Activated CD4-positive, alpha-beta memory T cell treated with anti-CD3 and anti-CD28 coated beads for 36 hours (primary cell): ENCODE measurements around the gene VPS33A. TPM values are rescaled to one million over a fixed set of nuclear protein-coding genes. Genes with fewer than 3 reads are reported as not detected.
A peak's percentile ranks its signal among the peaks of the same experiment; 100 is the strongest.

Source experiments
- CTCF ChIA-PET: fragments of 350-600 bp; sonication (Branson Sonifier 250); formaldehyde crosslinking; loops from one replicate; lab custom pipeline; 2021; ENCODE audit warnings: antibody characterized with exemption, inconsistent platforms; lab: Charles Lee
- POLR2A ChIA-PET: fragments of 350-600 bp; sonication (Branson Sonifier 250); formaldehyde crosslinking; loops from one replicate; lab custom pipeline; 2021; ENCODE audit warnings: antibody characterized with exemption; lab: Charles Lee
- DNase-seq: peaks from one replicate; pipeline ENCODE4 v3.0.0-alpha.2; 2020
- H3K27ac Mint-ChIP-seq: one replicate; pipeline ENCODE4 v1.8.0; 2021; ENCODE audit warnings: mixed read lengths
- H3K27me3 Mint-ChIP-seq: one replicate; pipeline ENCODE4 v1.8.0; 2021; ENCODE audit warnings: mixed read lengths
- H3K36me3 Mint-ChIP-seq: one replicate; pipeline ENCODE4 v1.8.0; 2021; ENCODE audit warnings: mixed read lengths
- H3K4me1 Mint-ChIP-seq: one replicate; pipeline ENCODE4 v1.8.0; 2021; ENCODE audit warnings: low read depth, mixed read lengths
- H3K4me3 Mint-ChIP-seq: one replicate; pipeline ENCODE4 v1.8.0; 2021; ENCODE audit warnings: mild to moderate bottlenecking, mixed read lengths
- H3K9me3 Mint-ChIP-seq: one replicate; pipeline ENCODE4 v1.8.0; 2021; ENCODE audit warnings: mixed read lengths
- intact Hi-C: fragments of 100-400 bp; cut with micrococcal nuclease; formaldehyde crosslinking; loops from one replicate; pipeline ENCODE4 v1.15.1; 2023
- total RNA-seq, 2 experiments: library from RNA; stranded (reverse); gene quantifications; one replicate each; pipeline ENCODE4 v1.2.3, GENCODE V29; 2021

VPS33A gene
- total RNA-seq, 2 experiments from 2014 or later, result 24.2 to 24.6 TPM

GRCh38 chr12:122226366-122227125 is 39.7 kb downstream of the VPS33A start:
- Mint-ChIP-seq H3K36me3 (peaks cover 24% of the 10 kb centered on the region), H3K27ac (no peak overlapping the region), H3K27me3 (no peaks in the 10 kb centered on the region), H3K9me3 (no peaks in the 10 kb centered on the region), H3K4me3 (peak overlapping the region; percentile 62), H3K4me1 (peaks cover 40% of the 10 kb centered on the region)
- no peak for DNase-seq
- POLR2A ChIA-PET, result interaction anchor here (0.8 to 2.2 kb wide), 12 partner anchors 8 to 300 kb away, joined by 3 to 12 read pairs (median 4); partner anchors contain the start of genes B3GNT4, KNTC1, RSRC2 and VPS33A
- CTCF ChIA-PET, result interaction anchor here (0.7 to 2.4 kb wide), 5 partner anchors 10 to 40 kb away, joined by 3 to 9 read pairs (median 5); partner anchors contain the start of gene VPS33A
- intact Hi-C loops, result loop anchor here (1.0 to 10.0 kb wide), 5 partner anchors 18 to 432 kb away; partner anchors contain the start of genes KNTC1, RHOF, RSRC2 and VPS33A

DNA sequence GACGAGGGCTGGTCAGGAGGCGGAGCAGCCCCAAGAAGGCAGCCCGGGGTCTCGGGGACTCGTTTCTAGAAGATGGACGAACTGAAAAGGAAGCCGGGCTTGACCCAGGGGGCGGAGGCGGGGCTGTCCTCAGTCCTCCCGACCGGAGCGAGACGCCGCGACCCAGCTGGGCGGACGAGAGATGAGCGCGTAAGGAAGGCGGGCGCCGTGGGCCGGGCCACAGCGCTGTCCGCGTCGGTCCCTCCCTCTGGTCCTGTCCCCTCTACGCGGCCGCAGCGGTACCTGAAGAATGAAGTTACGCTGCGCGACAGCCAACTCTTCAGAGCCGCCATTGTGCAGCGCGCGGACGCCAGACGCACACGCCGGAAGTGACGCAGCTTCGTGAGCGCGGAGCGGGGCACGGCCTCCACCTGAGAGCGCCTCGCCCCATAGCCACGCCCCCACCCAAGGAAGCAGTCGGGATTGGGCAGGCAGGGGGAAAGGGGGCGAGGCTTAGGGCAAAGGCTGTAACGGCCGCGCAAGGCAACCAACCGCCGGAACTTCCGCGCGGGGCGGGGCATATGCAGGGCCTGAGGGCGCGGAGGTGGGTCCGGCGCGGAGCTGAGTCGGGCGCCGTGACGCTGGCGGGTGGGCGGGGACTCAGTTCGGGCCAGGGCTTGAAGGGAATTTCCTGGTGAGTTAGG is 40.5 kb downstream of the VPS33A start, which contains the start of gene DIABLO:
TSS of gene DIABLO (minus strand) at position 370 of the 683 bp plus-strand sequence. CDS start at position 332, 38 bp downstream.
- Mint-ChIP-seq H3K36me3 (peaks cover 21% of the 10 kb centered on the region), H3K4me3 (peak within 1 kb of the TSS; percentile 85), H3K27ac (peak within 1 kb of the TSS; percentile 82), H3K27me3 (no peaks in the 10 kb centered on the region), H3K9me3 (no peaks in the 10 kb centered on the region), H3K4me1 (peaks cover 43% of the 10 kb centered on the region)
- ChIA-PET CTCF (interaction anchor here (0.6 to 2.4 kb wide), 4 partner anchors 9 to 41 kb away, joined by 3 to 9 read pairs (median 6); partner anchors contain the start of gene VPS33A), POLR2A (interaction anchor here (0.7 to 2.2 kb wide), 13 partner anchors 8 to 301 kb away, joined by 3 to 12 read pairs (median 4); partner anchors contain the start of genes B3GNT4, KNTC1, RSRC2 and VPS33A)
- intact Hi-C loops, result loop anchor here (1.0 to 10.0 kb wide), 5 partner anchors 18 to 431 kb away; partner anchors contain the start of genes KNTC1, RHOF, RSRC2 and VPS33A
- peak; percentile 100 for DNase-seq

- H3K36me3 Mint-ChIP-seq, result peaks cover 35% of the 10 kb centered on the region
- DNase-seq, result no peak
- H3K4me1 Mint-ChIP-seq, result peaks cover 12% of the 10 kb centered on the region
- H3K4me3 Mint-ChIP-seq, result no peak overlapping the region
- H3K27ac Mint-ChIP-seq, result no peak overlapping the region
- intact Hi-C loops, result no loop called here
- ChIA-PET CTCF (interaction anchor here (0.9 to 1.6 kb wide), 2 partner anchors 9 to 11 kb away, joined by 3 to 5 read pairs; partner anchors contain the start of gene DIABLO), POLR2A (interaction anchor here (0.7 to 2.2 kb wide), 2 partner anchors 9 to 75 kb away, joined by 3 to 8 read pairs; partner anchors contain the start of gene DIABLO)
- no peaks in the 10 kb centered on the region for H3K9me3 Mint-ChIP-seq
- H3K27me3 Mint-ChIP-seq, result no peaks in the 10 kb centered on the region
These were observed 49.8 kb downstream of the VPS33A start for GRCh38 chr12:122216445-122216844.

GRCh38 chr12:122215771-122216170 is 50.5 kb downstream of the VPS33A start:
- no peak for DNase-seq
- ChIA-PET CTCF (interaction anchor here (0.6 to 1.3 kb wide), 3 partner anchors 11 to 13 kb away, joined by 3 to 7 read pairs (median 3); partner anchors contain the start of gene B3GNT4), POLR2A (interaction anchor here (2.2 kb wide), 1 partner anchor 10 kb away, joined by 8 read pairs; the partner anchor contains the start of gene DIABLO)
- Mint-ChIP-seq H3K27me3 (no peaks in the 10 kb centered on the region), H3K36me3 (peaks cover 34% of the 10 kb centered on the region), H3K9me3 (no peaks in the 10 kb centered on the region), H3K4me3 (no peak overlapping the region), H3K27ac (peak overlapping the region; percentile 35), H3K4me1 (peaks cover 9% of the 10 kb centered on the region)
- intact Hi-C loops, result no loop called here

GRCh38 chr12:122208073-122208820 is 58.0 kb downstream of the VPS33A start:
- ChIA-PET CTCF (interaction anchor here (0.6 kb wide), 1 partner anchor 98 kb away, joined by 3 read pairs; no protein-coding TSS in a partner anchor), POLR2A (no interaction called here)
- Mint-ChIP-seq H3K4me3 (no peak overlapping the region), H3K27ac (no peak overlapping the region), H3K9me3 (no peaks in the 10 kb centered on the region), H3K4me1 (peaks cover 2% of the 10 kb centered on the region), H3K36me3 (peaks cover 27% of the 10 kb centered on the region), H3K27me3 (peaks cover 8% of the 10 kb centered on the region)
- no peak for DNase-seq
- intact Hi-C loops, result loop anchor here (10.0 kb wide), 1 partner anchor 57 kb away; the partner anchor contains the start of gene VPS33A

DNA sequence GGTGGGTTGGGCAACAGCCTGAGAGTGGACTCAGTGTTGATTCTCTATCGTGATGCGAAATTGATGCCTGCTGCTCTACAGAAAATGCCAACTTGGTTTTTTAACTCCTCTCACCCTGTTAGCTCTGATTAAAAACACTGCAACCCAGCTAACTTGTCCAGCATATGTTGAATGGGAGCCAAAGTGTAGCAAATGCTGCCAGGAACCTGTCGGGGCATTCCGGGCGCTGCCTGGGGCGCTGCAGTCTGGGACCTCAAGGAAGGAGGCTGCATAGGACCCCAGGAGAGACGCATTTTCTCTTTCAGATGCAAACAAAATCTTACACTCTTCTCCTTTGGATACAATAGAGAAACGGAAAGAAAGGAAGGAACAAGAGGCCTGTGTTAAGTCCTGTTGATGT is 58.9 kb downstream of the VPS33A start:
- CTCF ChIA-PET, result interaction anchor here (0.5 kb wide), 1 partner anchor 26 kb away, joined by 3 read pairs; no protein-coding TSS in a partner anchor
- POLR2A ChIA-PET, result no interaction called here
- H3K4me3 Mint-ChIP-seq, result no peak overlapping the region

GRCh38 chr12:122206976-122207375 is 59.3 kb downstream of the VPS33A start:
- peaks cover 9% of the 10 kb centered on the region for H3K4me1 Mint-ChIP-seq
- peaks cover 9% of the 10 kb centered on the region for H3K27me3 Mint-ChIP-seq
- no peaks in the 10 kb centered on the region for H3K9me3 Mint-ChIP-seq
- H3K36me3 Mint-ChIP-seq, result peaks cover 23% of the 10 kb centered on the region
- intact Hi-C loops, result loop anchor here (10.0 kb wide), 1 partner anchor 58 kb away; the partner anchor contains the start of gene VPS33A
- CTCF ChIA-PET, result interaction anchor here (0.5 kb wide), 1 partner anchor 26 kb away, joined by 3 read pairs; no protein-coding TSS in a partner anchor
- no peak for DNase-seq
- POLR2A ChIA-PET, result no interaction called here
- peak overlapping the region; percentile 23 for H3K27ac Mint-ChIP-seq
- no peak overlapping the region for H3K4me3 Mint-ChIP-seq

More for the DNA sequence above, 58.9 kb downstream of the VPS33A start:
- intact Hi-C loops, result loop anchor here (10.0 kb wide), 1 partner anchor 57 kb away; the partner anchor contains the start of gene VPS33A
- Mint-ChIP-seq H3K27ac (no peak overlapping the region), H3K27me3 (peaks cover 9% of the 10 kb centered on the region), H3K4me1 (peaks cover 8% of the 10 kb centered on the region), H3K36me3 (peaks cover 27% of the 10 kb centered on the region), H3K9me3 (no peaks in the 10 kb centered on the region)
- no peak for DNase-seq

GRCh38 chr12:122206111-122206881 is 60.0 kb downstream of the VPS33A start:
- ChIA-PET CTCF (interaction anchor here (0.9 kb wide), 1 partner anchor 15 kb away, joined by 3 read pairs; no protein-coding TSS in a partner anchor), POLR2A (interaction anchor here (1.5 kb wide), 1 partner anchor 10 kb away, joined by 3 read pairs; no protein-coding TSS in a partner anchor)
- Mint-ChIP-seq H3K36me3 (peaks cover 21% of the 10 kb centered on the region), H3K9me3 (no peaks in the 10 kb centered on the region), H3K4me3 (no peak overlapping the region), H3K27ac (peak overlapping the region; percentile 23), H3K27me3 (peaks cover 11% of the 10 kb centered on the region), H3K4me1 (peaks cover 9% of the 10 kb centered on the region)
- intact Hi-C loops, result loop anchor here (10.0 kb wide), 1 partner anchor 59 kb away; the partner anchor contains the start of gene VPS33A
- no peak for DNase-seq

GRCh38 chr12:122205053-122205925 is 61.0 kb downstream of the VPS33A start:
- CTCF ChIA-PET, result interaction anchor here (0.6 to 0.9 kb wide), 4 partner anchors 10 to 654 kb away, joined by 3 to 7 read pairs (median 4); no protein-coding TSS in a partner anchor
- peaks cover 9% of the 10 kb centered on the region for H3K4me1 Mint-ChIP-seq
- H3K9me3 Mint-ChIP-seq, result no peaks in the 10 kb centered on the region
- H3K36me3 Mint-ChIP-seq, result peaks cover 17% of the 10 kb centered on the region
- intact Hi-C loops, result loop anchor here (10.0 kb wide), 1 partner anchor 60 kb away; the partner anchor contains the start of gene VPS33A
- POLR2A ChIA-PET, result interaction anchor here (0.8 to 1.5 kb wide), 3 partner anchors 9 to 39 kb away, joined by 3 to 5 read pairs (median 4); partner anchors contain the start of gene DIABLO
- peaks cover 11% of the 10 kb centered on the region for H3K27me3 Mint-ChIP-seq
- H3K4me3 Mint-ChIP-seq, result peak overlapping the region; percentile 58
- no peak for DNase-seq
- no peak overlapping the region for H3K27ac Mint-ChIP-seq
